CD4-positive, alpha-beta T cell (primary cell): Measurements from ENCODE around the gene LRRC3C. TPM values are rescaled to one million over a fixed set of nuclear protein-coding genes. Genes with fewer than 3 reads are reported as not detected.

ENCODE experiments used
- ATAC-seq: fragments of 200-7000 bp; cut with Tn5 transposase; one replicate; pipeline ENCODE4 v1.10.0; 2022; ENCODE audit warnings: mild to moderate bottlenecking; ENCODE audit not compliant: poor library complexity
- CTCF ChIA-PET: fragments of 350-600 bp; sonication (Branson Sonifier 250); formaldehyde crosslinking; loops from one replicate; lab custom pipeline; 2021; ENCODE audit warnings: antibody characterized with exemption, inconsistent platforms; lab: Charles Lee
- POLR2A ChIA-PET: fragments of 350-600 bp; sonication (Branson Sonifier 250); formaldehyde crosslinking; loops from one replicate; lab custom pipeline; 2021; ENCODE audit warnings: antibody characterized with exemption, inconsistent platforms; lab: Charles Lee
- DNase-seq, 14 experiments: peaks; one replicate each; pipeline ENCODE4 v3.0.0-alpha.2; 2013 to 2020; ENCODE audit warnings: mixed read lengths in 2 of 14
- H3K27ac ChIP-seq, 2 donors: one replicate each; pipeline versions ENCODE4 v1.5.1 to v1.7.0; 2013; ENCODE audit warnings: low read length in 2 of 2, low read depth in 1 of 2, mild to moderate bottlenecking in 1 of 2
- H3K27me3 ChIP-seq, 2 experiments: 1 replicate in 1 of 2; 2 replicates in 1 of 2; pipeline versions ENCODE4 v1.6.1 to v1.7.0; 2013; ENCODE audit warnings: low read length in 2 of 2, control low read depth in 1 of 2, mild to moderate bottlenecking in 1 of 2, moderate library complexity in 1 of 2; ENCODE audit not compliant: insufficient read depth in 2 of 2, control insufficient read depth in 1 of 2
- H3K36me3 ChIP-seq: one replicate; pipeline ENCODE4 v1.6.1; 2013; ENCODE audit warnings: low read length, control low read depth; ENCODE audit not compliant: insufficient read depth
- H3K4me1 ChIP-seq: one replicate; pipeline ENCODE4 v1.6.1; 2013; ENCODE audit warnings: low read length, control low read depth; ENCODE audit not compliant: insufficient read depth
- H3K4me3 ChIP-seq: one replicate; pipeline ENCODE4 v1.5.1; 2013; ENCODE audit warnings: mild to moderate bottlenecking, low read length, moderate library complexity
- H3K9me3 ChIP-seq, 2 experiments: 1 replicate in 1 of 2; 2 replicates in 1 of 2; pipeline versions ENCODE4 v1.6.1 to v1.7.0; 2013; ENCODE audit warnings: low read length in 2 of 2, mild to moderate bottlenecking in 2 of 2, control low read depth in 1 of 2, moderate library complexity in 1 of 2; ENCODE audit not compliant: control insufficient read depth in 1 of 2, insufficient read depth in 1 of 2
- H3K27ac Mint-ChIP-seq: one replicate; pipeline ENCODE4 v1.8.0; 2020; ENCODE audit warnings: mixed read lengths
- H3K27me3 Mint-ChIP-seq: one replicate; pipeline ENCODE4 v1.8.0; 2021; ENCODE audit warnings: mixed read lengths
- H3K36me3 Mint-ChIP-seq: one replicate; pipeline ENCODE4 v1.8.0; 2021; ENCODE audit warnings: low read depth, mixed read lengths
- H3K4me1 Mint-ChIP-seq: one replicate; pipeline ENCODE4 v1.8.0; 2021; ENCODE audit warnings: low read depth, mixed read lengths
- H3K4me3 Mint-ChIP-seq: one replicate; pipeline ENCODE4 v1.8.0; 2020; ENCODE audit warnings: mild to moderate bottlenecking, mixed read lengths
- H3K9me3 Mint-ChIP-seq: one replicate; pipeline ENCODE4 v1.8.0; 2020; ENCODE audit warnings: mixed read lengths
- CTCF ChIP-seq: fragments of 200-600 bp; IDR thresholded peaks from one replicate; pipeline ENCODE4 v1.8.0; 2022; ENCODE audit warnings: antibody characterized with exemption, mild to moderate bottlenecking
- intact Hi-C, 2 experiments: fragments of 100-400 bp; cut with DNase I in 1 of 2; cut with micrococcal nuclease in 1 of 2; formaldehyde crosslinking; loops; one replicate each; pipeline versions ENCODE4 v1.15.1 to v1.9.0; 2023 to 2025; cut with DNase I, micrococcal nuclease
- total RNA-seq, 174 experiments: library from RNA in 2 of 174; stranded (reverse) in 2 of 174; gene quantifications; one replicate each; pipeline ENCODE4 v1.2.3 and lab custom pipeline; 2021 to 2026

LRRC3C gene
- total RNA-seq, 2 experiments from 2014 or later: not detected

GRCh38 chr17:39965017-39965699, 37.6 kb downstream of the LRRC3C start:
- Mint-ChIP-seq H3K27ac (no peak overlapping the region), H3K4me1 (peaks cover 33% of the 10 kb centered on the region), H3K27me3 (peaks cover 10% of the 10 kb centered on the region), H3K4me3 (no peak overlapping the region), H3K36me3 (no peaks in the 10 kb centered on the region), H3K9me3 (no peaks in the 10 kb centered on the region)
- CTCF ChIA-PET: interaction anchor here (2.2 kb wide), 1 partner anchor 15 kb away, joined by 10 read pairs; the partner anchor contains the start of gene PSMD3
- Histone ChIP-seq H3K36me3 (no peaks in the 10 kb centered on the region), H3K27ac (no peak overlapping the region), H3K4me1 (peaks cover 33% of the 10 kb centered on the region), H3K4me3 (no peak overlapping the region), H3K9me3 (no peaks in the 10 kb centered on the region), H3K27me3 (no peaks in the 10 kb centered on the region)
- intact Hi-C loops: no loop called here
- ATAC-seq: no peak
- POLR2A ChIA-PET: interaction anchor here (2.6 kb wide), 1 partner anchor 15 kb away, joined by 16 read pairs; the partner anchor contains the start of gene PSMD3
- no peak for DNase-seq
- TF ChIP-seq CTCF: no peak

- Mint-ChIP-seq H3K4me1 (peaks cover 28% of the 10 kb centered on the region), H3K4me3 (no peak overlapping the region), H3K36me3 (no peaks in the 10 kb centered on the region), H3K27ac (no peak overlapping the region), H3K9me3 (no peaks in the 10 kb centered on the region), H3K27me3 (peaks cover 24% of the 10 kb centered on the region)
- Histone ChIP-seq H3K27ac (no peak overlapping the region), H3K27me3 (no peaks in the 10 kb centered on the region), H3K9me3 (no peaks in the 10 kb centered on the region), H3K36me3 (no peaks in the 10 kb centered on the region), H3K4me3 (no peak overlapping the region), H3K4me1 (peaks cover 33% of the 10 kb centered on the region)
- no peak for TF ChIP-seq CTCF
- ChIA-PET CTCF (interaction anchor here (1.8 kb wide), 1 partner anchor 14 kb away, joined by 4 read pairs; the partner anchor contains the start of gene PSMD3), POLR2A (no interaction called here)
- intact Hi-C loops: no loop called here
- ATAC-seq: no peak
- no peak for DNase-seq
Observed at GRCh38 chr17:39966771-39967170, 39.2 kb downstream of the LRRC3C start.

GRCh38 chr17:39968761-39969160, 41.2 kb downstream of the LRRC3C start:
- Histone ChIP-seq H3K36me3 (no peaks in the 10 kb centered on the region), H3K27ac (no peak overlapping the region), H3K4me3 (no peak overlapping the region), H3K27me3 (no peaks in the 10 kb centered on the region), H3K9me3 (no peaks in the 10 kb centered on the region), H3K4me1 (peaks cover 14% of the 10 kb centered on the region)
- Mint-ChIP-seq H3K27ac (no peak overlapping the region), H3K27me3 (peaks cover 34% of the 10 kb centered on the region), H3K4me3 (no peak overlapping the region), H3K9me3 (no peaks in the 10 kb centered on the region), H3K36me3 (no peaks in the 10 kb centered on the region), H3K4me1 (peaks cover 12% of the 10 kb centered on the region)
- no peak for ATAC-seq
- no peak for DNase-seq
- ChIA-PET CTCF (interaction anchor here (1.3 kb wide), 1 partner anchor 12 kb away, joined by 4 read pairs; the partner anchor contains the start of gene PSMD3), POLR2A (interaction anchor here (0.5 to 1.8 kb wide), 3 partner anchors 10 to 124 kb away, joined by 3 to 5 read pairs (median 3); partner anchors contain the start of gene PSMD3)
- intact Hi-C loops: no loop called here
- no peak for TF ChIP-seq CTCF
